ENCODE data around the gene TMCO5A.

The TMCO5A gene

DNA sequence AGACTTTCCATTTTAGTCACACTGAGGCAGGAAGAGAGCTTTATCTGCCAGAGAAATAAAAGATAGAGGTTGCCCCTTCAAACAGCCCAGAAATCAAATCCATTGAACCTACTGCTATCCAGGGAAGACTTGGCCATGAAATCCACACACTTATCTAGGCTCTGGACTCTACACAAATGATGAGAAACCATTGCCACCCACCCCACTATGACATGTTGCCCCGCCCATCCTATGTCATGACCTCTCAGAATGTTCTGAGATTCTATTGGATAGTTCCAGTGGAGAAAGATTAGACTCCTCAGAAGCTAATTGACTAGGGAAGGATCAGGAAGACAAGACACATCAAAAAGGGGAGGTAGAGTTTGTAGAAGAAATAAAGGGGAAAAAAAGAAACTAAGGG lies at the start of gene TMCO5A:
TSS of gene TMCO5A (plus strand) at position 301 of the 400 bp plus-strand sequence. CDS start 1,684 bp downstream, outside the sequence.
- TF ChIP-seq GATA2 (IDR thresholded peaks at IDR 0.05; ENCODE audit: low read depth, low read length) (no peak), GATA3 (IDR thresholded peaks at IDR 0.05; ENCODE audit: low read depth, low read length) (no peak)

DNA sequence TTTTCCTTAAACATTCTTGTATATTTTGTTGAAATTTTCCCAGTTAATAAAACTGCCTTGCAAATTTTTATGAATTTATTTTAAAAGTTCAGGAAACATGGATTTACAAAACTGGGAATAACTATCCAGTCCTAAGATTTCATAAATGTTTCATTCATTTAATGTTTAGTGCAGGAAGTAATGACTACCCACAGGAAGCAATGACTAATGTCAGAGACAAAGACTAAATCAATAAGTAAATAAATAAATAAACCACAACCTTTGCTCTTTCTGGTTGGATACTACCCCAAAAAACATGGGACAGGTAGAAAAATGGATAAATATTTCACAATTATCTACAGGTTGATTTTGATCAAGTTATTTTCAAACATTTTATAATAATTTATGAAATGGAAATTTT lies 48.8 kb upstream of the TMCO5A start:
- TF ChIP-seq GATA3 (IDR thresholded peaks at IDR 0.05; ENCODE audit: low read depth, low read length) (no peak), GATA2 (IDR thresholded peaks at IDR 0.05; ENCODE audit: low read depth, low read length) (no peak)

GRCh38 chr15:37888356-37888755 lies 46.1 kb upstream of the TMCO5A start:
- no peak for TF ChIP-seq GATA2 (IDR thresholded peaks at IDR 0.05; ENCODE audit: low read depth, low read length)
- TF ChIP-seq GATA3 (IDR thresholded peaks at IDR 0.05; ENCODE audit: low read depth, low read length) = no peak

DNA sequence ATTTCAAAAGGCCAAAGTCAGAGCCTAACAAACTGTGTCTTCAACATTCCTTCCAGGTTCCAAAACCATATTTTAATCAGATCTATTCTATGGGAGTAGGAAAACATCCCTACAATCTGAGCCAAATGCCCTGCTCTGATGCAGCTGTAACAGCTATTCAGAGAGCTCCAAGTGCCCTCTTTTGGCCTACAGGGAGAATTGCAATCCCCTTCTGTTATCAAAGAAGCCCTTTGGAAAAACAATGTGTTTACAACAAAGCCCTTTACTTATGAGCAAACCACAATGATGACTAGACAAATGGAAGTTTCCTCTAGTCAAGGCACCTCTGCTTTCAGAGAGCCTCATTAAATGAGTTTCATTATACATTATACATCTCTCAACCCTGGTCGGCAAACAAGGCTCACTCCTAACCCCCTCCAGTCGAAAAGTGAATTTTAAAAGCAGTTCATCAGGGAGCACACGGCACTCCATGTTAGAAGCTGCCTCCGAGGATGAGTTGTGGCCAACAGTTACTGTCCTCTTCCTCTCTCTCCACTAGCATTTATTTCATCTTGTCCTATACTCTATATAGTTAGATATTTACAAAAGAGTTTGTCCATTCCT lies 42.6 kb upstream of the TMCO5A start:
- TF ChIP-seq GATA2 (IDR thresholded peaks at IDR 0.05; ENCODE audit: low read depth, low read length) = no peak

GRCh38 chr15:37893309-37893708 lies 41.1 kb upstream of the TMCO5A start:
- TF ChIP-seq GATA2 (IDR thresholded peaks at IDR 0.05; ENCODE audit: low read depth, low read length) (no peak), GATA3 (IDR thresholded peaks at IDR 0.05; ENCODE audit: low read depth, low read length) (no peak)

DNA sequence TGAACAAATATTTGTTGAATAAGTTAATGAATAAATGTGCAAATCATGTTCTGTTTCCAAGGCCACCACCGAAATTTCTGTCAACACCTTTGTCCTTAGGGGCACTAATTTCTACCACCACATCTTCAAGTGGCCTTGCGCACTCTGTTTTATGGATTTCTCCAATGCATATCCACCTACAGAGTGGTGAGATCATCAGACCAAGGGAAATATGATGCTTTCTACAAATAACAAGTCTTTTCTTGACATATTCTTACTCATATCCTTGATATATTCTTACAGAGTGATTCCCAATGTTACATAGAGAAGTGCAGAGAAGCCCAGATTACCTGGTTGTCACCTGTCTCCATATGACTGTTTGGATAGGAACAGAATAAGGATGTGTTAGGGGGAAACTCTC lies 36.1 kb upstream of the TMCO5A start:
- no peak for TF ChIP-seq GATA2 (IDR thresholded peaks at IDR 0.05; ENCODE audit: low read depth, low read length)
- no peak for TF ChIP-seq GATA3 (IDR thresholded peaks at IDR 0.05; ENCODE audit: low read depth, low read length)

DNA sequence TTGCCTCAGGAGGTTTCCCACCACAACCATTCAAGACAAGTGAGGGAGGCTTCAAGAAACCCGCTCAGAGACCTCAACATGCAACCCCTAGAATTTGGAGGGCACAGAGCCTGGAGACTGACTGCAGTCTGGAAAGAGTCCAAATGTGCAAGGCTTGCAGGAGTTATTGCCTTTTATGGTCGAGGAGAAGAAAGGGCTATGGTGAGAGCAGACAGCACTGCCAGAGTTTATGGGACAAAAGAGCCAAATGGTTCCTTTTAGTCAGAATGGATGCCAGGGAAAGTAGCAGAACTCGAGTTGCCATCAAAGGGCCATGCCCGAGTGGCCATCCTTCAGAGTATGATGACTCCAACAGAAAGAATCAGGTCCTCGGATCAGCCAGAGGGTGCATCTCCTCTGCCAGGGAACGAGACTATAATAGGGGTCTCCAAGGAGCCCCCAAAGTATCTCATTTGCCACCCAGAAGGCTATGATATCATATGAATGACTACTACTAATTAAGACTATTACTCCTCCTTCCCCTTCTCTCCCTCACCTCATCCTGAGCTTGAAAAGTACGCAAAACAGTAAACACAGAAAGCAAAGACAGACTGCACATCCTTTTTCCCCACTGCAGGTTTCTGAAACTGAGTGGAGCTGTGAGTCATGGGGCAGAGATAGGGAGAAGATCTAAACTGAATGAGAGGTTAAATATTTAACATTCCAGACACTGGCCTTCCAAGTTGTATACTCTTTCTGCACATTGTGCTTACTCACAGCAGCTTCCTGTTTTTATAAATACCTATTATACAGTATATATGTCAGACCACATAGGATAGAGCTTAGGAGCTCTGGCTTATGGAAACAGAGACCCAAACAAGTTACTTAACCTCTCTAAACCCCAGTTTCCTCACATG lies 33.9 kb upstream of the TMCO5A start:
- TF ChIP-seq GATA3 (IDR thresholded peaks at IDR 0.05; ENCODE audit: low read depth, low read length) (no peak), GATA2 (IDR thresholded peaks at IDR 0.05; ENCODE audit: low read depth, low read length) (no peak)

DNA sequence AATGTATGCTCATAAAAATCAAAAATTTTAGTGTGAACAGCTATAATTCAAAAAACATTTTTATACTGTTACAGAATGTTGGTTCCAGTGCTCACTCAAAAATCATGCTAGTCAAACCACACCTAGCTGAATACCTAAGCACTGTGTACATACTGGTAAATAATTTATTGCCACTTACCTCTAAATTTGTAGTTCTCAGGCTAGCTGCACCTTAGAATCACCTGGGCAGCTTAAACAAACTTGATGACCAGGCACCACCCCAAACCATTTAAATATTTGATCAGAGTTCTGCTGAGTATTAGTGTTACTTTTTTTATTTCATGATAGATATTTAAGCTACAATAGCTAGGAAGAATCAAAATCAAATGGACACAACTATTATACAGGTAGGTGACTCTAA lies 32.3 kb upstream of the TMCO5A start:
- TF ChIP-seq GATA3 (IDR thresholded peaks at IDR 0.05; ENCODE audit: low read depth, low read length) (no peak), GATA2 (IDR thresholded peaks at IDR 0.05; ENCODE audit: low read depth, low read length) (no peak)

DNA sequence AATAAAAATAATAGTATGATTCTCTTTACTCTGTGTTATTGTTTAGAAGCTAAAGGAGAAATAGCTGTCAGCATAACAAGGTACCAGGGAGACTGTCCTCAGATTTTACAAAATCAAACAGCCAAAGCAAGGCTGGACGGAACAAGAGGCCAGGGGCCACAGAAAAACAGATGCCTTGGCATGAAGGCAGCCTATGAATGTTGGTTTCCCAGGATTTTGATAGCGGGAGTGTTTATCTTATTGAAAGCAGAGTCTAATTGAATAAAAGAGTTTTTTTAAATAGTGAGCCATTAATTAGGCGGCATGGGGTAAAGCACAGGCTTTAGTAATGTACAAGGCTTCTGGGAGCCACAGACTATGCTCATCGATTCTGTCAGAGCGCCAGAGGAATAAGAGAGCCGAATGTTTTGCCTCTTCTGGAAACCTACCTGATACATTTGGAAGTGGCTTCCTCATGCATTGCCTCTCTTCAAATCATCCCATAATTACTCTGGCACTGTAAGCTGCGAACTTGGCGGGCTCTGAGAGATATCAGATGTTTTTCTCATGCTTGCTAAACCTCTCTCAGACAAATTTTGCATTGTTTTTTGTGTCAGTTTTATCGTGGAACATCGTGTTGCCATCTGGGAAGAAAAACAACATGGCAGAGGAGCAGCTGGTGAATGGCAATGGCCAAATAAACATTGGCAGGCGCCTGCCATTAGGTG lies 30.4 kb upstream of the TMCO5A start:
- TF ChIP-seq GATA2 (IDR thresholded peaks at IDR 0.05; ENCODE audit: low read depth, low read length) (peak; percentile 8; the same call in 1 of the 2 replicates), GATA3 (IDR thresholded peaks at IDR 0.05; ENCODE audit: low read depth, low read length) (no peak)

DNA sequence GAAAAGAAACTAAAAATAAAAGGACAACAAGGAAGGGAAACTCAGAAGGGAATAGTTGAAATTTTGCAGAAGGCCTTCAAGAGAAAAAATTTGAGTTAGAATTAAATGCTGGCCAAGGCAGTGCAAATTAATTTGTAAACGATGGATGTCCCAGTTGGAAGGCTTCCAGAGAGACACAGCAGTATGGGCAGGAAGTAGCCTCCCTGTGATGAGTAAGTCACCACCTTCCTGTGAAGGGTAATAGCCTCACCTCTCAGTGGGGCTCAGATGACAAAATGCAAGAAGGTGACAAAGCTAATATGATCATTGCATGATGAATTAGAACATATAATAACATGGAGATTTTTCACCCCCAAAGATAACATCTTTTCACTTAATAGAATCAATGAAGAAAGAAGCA lies 27.3 kb upstream of the TMCO5A start:
- no peak for TF ChIP-seq GATA2 (IDR thresholded peaks at IDR 0.05; ENCODE audit: low read depth, low read length)
- no peak for TF ChIP-seq GATA3 (IDR thresholded peaks at IDR 0.05; ENCODE audit: low read depth, low read length)

GRCh38 chr15:37921527-37922385 lies 12.7 kb upstream of the TMCO5A start:
- no peak for TF ChIP-seq GATA3 (IDR thresholded peaks at IDR 0.05; ENCODE audit: low read depth, low read length)
- TF ChIP-seq GATA2 (IDR thresholded peaks at IDR 0.05; ENCODE audit: low read depth, low read length) = no peak

DNA sequence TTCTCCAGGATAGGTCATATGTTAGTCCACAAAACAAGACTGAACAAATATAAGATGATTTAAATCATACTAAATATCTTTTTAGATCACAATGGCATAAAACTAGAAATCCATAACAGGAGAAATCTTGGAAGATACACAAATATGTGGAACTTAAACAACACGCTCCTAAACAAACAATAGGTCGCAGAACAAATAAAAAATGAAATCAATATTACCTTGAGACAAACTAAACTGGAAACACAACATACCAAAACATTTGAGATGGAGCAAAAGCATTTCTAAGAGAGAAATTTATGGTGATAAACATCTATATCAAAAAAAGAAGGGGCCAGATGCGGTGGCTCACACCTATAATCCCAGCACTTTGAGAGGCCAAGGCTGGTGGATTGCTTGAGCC lies 8.3 kb upstream of the TMCO5A start:
- TF ChIP-seq GATA3 (IDR thresholded peaks at IDR 0.05; ENCODE audit: low read depth, low read length) = no peak
- no peak for TF ChIP-seq GATA2 (IDR thresholded peaks at IDR 0.05; ENCODE audit: low read depth, low read length)

DNA sequence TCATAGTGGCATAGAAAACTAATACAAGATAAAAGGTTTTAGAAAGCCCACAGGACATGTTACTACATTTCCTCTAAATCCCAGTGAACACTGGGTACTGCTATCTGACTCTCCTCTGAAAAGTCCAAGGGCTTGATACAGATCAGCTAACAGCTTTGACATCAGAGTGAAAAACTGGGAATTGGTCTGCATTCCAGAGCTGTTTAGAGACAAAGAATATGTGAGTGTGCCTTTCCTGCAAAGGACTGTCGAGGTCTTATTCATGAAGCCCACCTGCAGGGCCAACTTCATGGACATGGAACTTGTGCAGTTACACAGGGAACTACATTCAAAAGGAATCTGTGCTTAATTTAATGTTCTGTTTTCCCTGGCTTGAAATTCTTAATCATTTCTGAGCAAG lies 5.2 kb upstream of the TMCO5A start:
- TF ChIP-seq GATA2 (IDR thresholded peaks at IDR 0.05; ENCODE audit: low read depth, low read length) (no peak), GATA3 (IDR thresholded peaks at IDR 0.05; ENCODE audit: low read depth, low read length) (no peak)

DNA sequence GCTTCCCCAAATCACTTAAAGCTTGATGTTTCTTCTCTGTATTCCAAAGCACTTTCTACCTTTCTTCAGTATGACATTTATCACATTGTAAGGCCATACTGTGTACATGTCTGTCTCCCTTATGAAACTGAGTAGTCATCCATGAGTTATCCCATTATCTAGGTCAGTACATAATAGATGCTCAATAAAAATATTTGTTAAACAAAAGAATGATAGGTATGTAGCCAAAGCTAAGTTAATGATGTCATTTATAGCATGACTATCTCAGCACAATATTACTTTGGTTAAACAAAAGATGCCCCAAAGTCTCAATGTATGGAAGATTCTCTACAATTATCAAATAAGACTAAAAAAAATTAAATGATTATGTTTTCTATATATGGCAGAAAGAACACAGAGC lies 3.1 kb upstream of the TMCO5A start:
- no peak for TF ChIP-seq GATA2 (IDR thresholded peaks at IDR 0.05; ENCODE audit: low read depth, low read length)
- no peak for TF ChIP-seq GATA3 (IDR thresholded peaks at IDR 0.05; ENCODE audit: low read depth, low read length)

Measured in SH-SY5Y (cell line).